Activated T-cell treated with anti-CD3 and anti-CD28 coated beads, Interleukin-2, amount 50 U/mL, for 4 hours (primary cell): ENCODE results near the gene CDADC1. TPM values are rescaled to one million over a fixed set of nuclear protein-coding genes. Genes with fewer than 3 reads are reported as not detected.

Source experiments
- ATAC-seq, 2 donors: fragments of 200-7000 bp; cut with Tn5 transposase; one replicate each; pipeline ENCODE4 v1.10.0; 2021
- DNase-seq: peaks from one replicate; pipeline ENCODE4 v3.0.0-alpha.2; 2020
- H3K27me3 Mint-ChIP-seq: one replicate; pipeline ENCODE4 v1.8.0; 2021; ENCODE audit warnings: low read depth, mixed read lengths
- H3K36me3 Mint-ChIP-seq: one replicate; pipeline ENCODE4 v1.8.0; 2022; ENCODE audit warnings: mixed read lengths; ENCODE audit not compliant: insufficient read depth
- H3K4me1 Mint-ChIP-seq: one replicate; pipeline ENCODE4 v1.8.0; 2021; ENCODE audit warnings: low read depth, mixed read lengths
- H3K4me3 Mint-ChIP-seq: one replicate; pipeline ENCODE4 v1.8.0; 2021; ENCODE audit warnings: mild to moderate bottlenecking, moderate library complexity, mixed read lengths
- H3K9me3 Mint-ChIP-seq: one replicate; pipeline ENCODE4 v1.8.0; 2021; ENCODE audit warnings: mixed read lengths
- total RNA-seq, 3 donors: library from RNA; stranded (reverse); gene quantifications; one replicate each; pipeline ENCODE4 v1.2.1, GENCODE V29; 2021

The CDADC1 gene
- total RNA-seq, 3 donors from 2014 or later = 7.0 to 10.7 (median 7.9) TPM

GRCh38 chr13:49307365-49307764, 59.6 kb downstream of the CDADC1 start:
- no peaks in the 10 kb centered on the region for H3K4me1 Mint-ChIP-seq
- H3K27me3 Mint-ChIP-seq = no peaks in the 10 kb centered on the region
- ATAC-seq = no peak
- H3K36me3 Mint-ChIP-seq = peaks cover 4% of the 10 kb centered on the region
- DNase-seq = no peak
- H3K9me3 Mint-ChIP-seq = no peaks in the 10 kb centered on the region
- H3K4me3 Mint-ChIP-seq = no peak overlapping the region

- Mint-ChIP-seq H3K9me3 (no peaks in the 10 kb centered on the region), H3K4me1 (no peaks in the 10 kb centered on the region), H3K27me3 (no peaks in the 10 kb centered on the region), H3K4me3 (no peak overlapping the region), H3K36me3 (peaks cover 4% of the 10 kb centered on the region)
- ATAC-seq = no peak
- DNase-seq = no peak
Measured at GRCh38 chr13:49308097-49308875, 60.6 kb downstream of the CDADC1 start.

- DNase-seq = no peak
- no peak for ATAC-seq
- H3K4me1 Mint-ChIP-seq = no peaks in the 10 kb centered on the region
- H3K27me3 Mint-ChIP-seq = no peaks in the 10 kb centered on the region
- peaks cover 4% of the 10 kb centered on the region for H3K36me3 Mint-ChIP-seq
- H3K4me3 Mint-ChIP-seq = no peak overlapping the region
- no peaks in the 10 kb centered on the region for H3K9me3 Mint-ChIP-seq
Measured at GRCh38 chr13:49308921-49309408, 61.2 kb downstream of the CDADC1 start.

GRCh38 chr13:49310251-49310650, 62.5 kb downstream of the CDADC1 start:
- peaks cover 2% of the 10 kb centered on the region for H3K4me1 Mint-ChIP-seq
- no peak for DNase-seq
- H3K27me3 Mint-ChIP-seq = no peaks in the 10 kb centered on the region
- H3K4me3 Mint-ChIP-seq = no peak overlapping the region
- no peaks in the 10 kb centered on the region for H3K9me3 Mint-ChIP-seq
- H3K36me3 Mint-ChIP-seq = peaks cover 4% of the 10 kb centered on the region
- ATAC-seq = no peak

GRCh38 chr13:49311816-49312215, 64.1 kb downstream of the CDADC1 start:
- ATAC-seq (no peak), DNase-seq (no peak)
- Mint-ChIP-seq H3K9me3 (no peaks in the 10 kb centered on the region), H3K4me3 (no peak overlapping the region), H3K27me3 (no peaks in the 10 kb centered on the region), H3K36me3 (peaks cover 4% of the 10 kb centered on the region), H3K4me1 (peaks cover 2% of the 10 kb centered on the region)

GRCh38 chr13:49314344-49314882, 66.7 kb downstream of the CDADC1 start:
- no peak overlapping the region for H3K4me3 Mint-ChIP-seq
- H3K36me3 Mint-ChIP-seq = peaks cover 4% of the 10 kb centered on the region
- no peaks in the 10 kb centered on the region for H3K27me3 Mint-ChIP-seq
- DNase-seq (no peak), ATAC-seq (no peak)
- no peaks in the 10 kb centered on the region for H3K9me3 Mint-ChIP-seq
- peaks cover 2% of the 10 kb centered on the region for H3K4me1 Mint-ChIP-seq

GRCh38 chr13:49315036-49315565, 67.4 kb downstream of the CDADC1 start:
- Mint-ChIP-seq H3K9me3 (no peaks in the 10 kb centered on the region), H3K4me3 (no peak overlapping the region), H3K36me3 (no peaks in the 10 kb centered on the region), H3K4me1 (peaks cover 2% of the 10 kb centered on the region), H3K27me3 (no peaks in the 10 kb centered on the region)
- no peak for ATAC-seq
- no peak for DNase-seq

- no peaks in the 10 kb centered on the region for H3K9me3 Mint-ChIP-seq
- DNase-seq (no peak), ATAC-seq (no peak)
- no peaks in the 10 kb centered on the region for H3K27me3 Mint-ChIP-seq
- H3K4me1 Mint-ChIP-seq = peaks cover 8% of the 10 kb centered on the region
- H3K36me3 Mint-ChIP-seq = no peaks in the 10 kb centered on the region
- no peak overlapping the region for H3K4me3 Mint-ChIP-seq
Measured at GRCh38 chr13:49315756-49316482, 68.2 kb downstream of the CDADC1 start.

GRCh38 chr13:49319551-49319950, 71.8 kb downstream of the CDADC1 start:
- Mint-ChIP-seq H3K27me3 (no peaks in the 10 kb centered on the region), H3K4me3 (no peak overlapping the region), H3K9me3 (no peaks in the 10 kb centered on the region), H3K4me1 (peaks cover 11% of the 10 kb centered on the region), H3K36me3 (no peaks in the 10 kb centered on the region)
- DNase-seq = no peak
- no peak for ATAC-seq

GRCh38 chr13:49319951-49320350, 72.2 kb downstream of the CDADC1 start:
- DNase-seq (no peak), ATAC-seq (no peak)
- Mint-ChIP-seq H3K27me3 (no peaks in the 10 kb centered on the region), H3K36me3 (no peaks in the 10 kb centered on the region), H3K9me3 (no peaks in the 10 kb centered on the region), H3K4me1 (peaks cover 11% of the 10 kb centered on the region), H3K4me3 (no peak overlapping the region)

GRCh38 chr13:49320975-49321374, 73.2 kb downstream of the CDADC1 start:
- H3K4me3 Mint-ChIP-seq = no peak overlapping the region
- H3K9me3 Mint-ChIP-seq = no peaks in the 10 kb centered on the region
- no peaks in the 10 kb centered on the region for H3K36me3 Mint-ChIP-seq
- no peak for DNase-seq
- ATAC-seq = no peak
- no peaks in the 10 kb centered on the region for H3K27me3 Mint-ChIP-seq
- peaks cover 11% of the 10 kb centered on the region for H3K4me1 Mint-ChIP-seq

- Mint-ChIP-seq H3K27me3 (no peaks in the 10 kb centered on the region), H3K4me1 (peaks cover 11% of the 10 kb centered on the region), H3K4me3 (no peak overlapping the region), H3K9me3 (no peaks in the 10 kb centered on the region), H3K36me3 (peaks cover 1% of the 10 kb centered on the region)
- no peak for DNase-seq
- ATAC-seq = no peak
Measured at GRCh38 chr13:49322702-49323101, 75.0 kb downstream of the CDADC1 start.

- DNase-seq (no peak), ATAC-seq (no peak)
- Mint-ChIP-seq H3K9me3 (no peaks in the 10 kb centered on the region), H3K4me1 (peaks cover 11% of the 10 kb centered on the region), H3K36me3 (peaks cover 1% of the 10 kb centered on the region), H3K4me3 (no peak overlapping the region), H3K27me3 (no peaks in the 10 kb centered on the region)
Measured at GRCh38 chr13:49323344-49323743, 75.6 kb downstream of the CDADC1 start.

GRCh38 chr13:49326222-49326917, 78.6 kb downstream of the CDADC1 start:
- ATAC-seq = no peak
- Mint-ChIP-seq H3K36me3 (peaks cover 1% of the 10 kb centered on the region), H3K9me3 (no peaks in the 10 kb centered on the region), H3K4me3 (no peak overlapping the region), H3K4me1 (peaks cover 1% of the 10 kb centered on the region), H3K27me3 (no peaks in the 10 kb centered on the region)
- DNase-seq = no peak
